Endothelial cell (in vitro differentiated cells): Measurements from ENCODE around the gene TCAP. TPM values are rescaled to one million over a fixed set of nuclear protein-coding genes. Genes with fewer than 3 reads are reported as not detected.
A peak's percentile ranks its signal among the peaks of the same experiment; 100 is the strongest.

Experiments
- DNase-seq: peaks from one replicate; pipeline ENCODE4 v3.0.0; 2021; ENCODE audit warnings: low spot score
- H3K27ac Mint-ChIP-seq: one replicate; pipeline ENCODE4 v1.8.0; 2021; ENCODE audit warnings: mixed read lengths, inconsistent platforms; ENCODE audit not compliant: unreplicated experiment
- H3K27me3 Mint-ChIP-seq: one replicate; pipeline ENCODE4 v1.8.0; 2021; ENCODE audit warnings: mild to moderate bottlenecking, moderate library complexity, mixed read lengths, inconsistent platforms; ENCODE audit not compliant: unreplicated experiment
- H3K36me3 Mint-ChIP-seq: one replicate; pipeline ENCODE4 v1.8.0; 2021; ENCODE audit warnings: mild to moderate bottlenecking, low read depth, mixed read lengths, inconsistent platforms; ENCODE audit not compliant: unreplicated experiment
- H3K4me1 Mint-ChIP-seq: one replicate; pipeline ENCODE4 v1.8.0; 2021; ENCODE audit warnings: mild to moderate bottlenecking, mixed read lengths, inconsistent platforms; ENCODE audit not compliant: unreplicated experiment
- H3K4me3 Mint-ChIP-seq: one replicate; pipeline ENCODE4 v1.8.0; 2021; ENCODE audit warnings: mild to moderate bottlenecking, mixed read lengths, inconsistent platforms; ENCODE audit not compliant: unreplicated experiment
- H3K9me3 Mint-ChIP-seq: one replicate; pipeline ENCODE4 v1.8.0; 2021; ENCODE audit warnings: mixed read lengths, inconsistent platforms; ENCODE audit not compliant: unreplicated experiment
- total RNA-seq: library from RNA; stranded (reverse); fragmentation: NEBNext Ultra II Directional; extraction: Animal tissue kit (Norgen Biotek cat#: 25700); gene quantifications from one replicate; pipeline ENCODE4 v1.2.1, GENCODE V29; 2021; ENCODE audit not compliant: unreplicated experiment
- TF ChIP-seq, protein P1 (sequence below): fragments of 200-600 bp; sonication (generic); IDR thresholded peaks from one replicate; pipeline ENCODE4 v1.5.0; 2021; ENCODE audit warnings: antibody characterized with exemption; ENCODE audit not compliant: unreplicated experiment

The TCAP gene
- total RNA-seq, 1 donor from 2014 or later: 1.2 TPM

DNA sequence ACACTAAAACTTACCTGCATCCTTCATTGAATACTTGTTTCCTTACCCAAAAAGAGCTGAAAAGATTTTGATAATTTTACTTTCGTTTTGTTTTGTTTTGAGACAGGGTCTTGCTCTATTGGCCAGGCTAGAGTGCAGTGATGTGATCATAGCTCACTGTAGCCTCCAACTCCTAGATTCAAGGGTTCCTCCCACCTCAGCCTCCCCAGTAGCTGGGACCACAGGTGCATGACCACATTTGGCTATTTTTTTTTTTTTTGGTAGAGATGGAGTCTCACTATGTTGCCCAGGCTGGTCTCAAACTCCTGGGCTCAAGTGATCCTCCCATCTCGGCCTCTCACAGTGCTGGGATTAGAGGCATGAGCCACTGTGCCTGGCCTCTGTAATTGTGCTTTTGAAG lies 10.0 kb upstream of the TCAP start:
- Mint-ChIP-seq H3K27ac (peak overlapping the region; percentile 18), H3K4me1 (peaks cover 27% of the 10 kb centered on the region), H3K9me3 (no peaks in the 10 kb centered on the region), H3K27me3 (peaks cover 7% of the 10 kb centered on the region), H3K36me3 (peaks cover 7% of the 10 kb centered on the region), H3K4me3 (peak overlapping the region; percentile 62)
- TF ChIP-seq, protein P1, sequence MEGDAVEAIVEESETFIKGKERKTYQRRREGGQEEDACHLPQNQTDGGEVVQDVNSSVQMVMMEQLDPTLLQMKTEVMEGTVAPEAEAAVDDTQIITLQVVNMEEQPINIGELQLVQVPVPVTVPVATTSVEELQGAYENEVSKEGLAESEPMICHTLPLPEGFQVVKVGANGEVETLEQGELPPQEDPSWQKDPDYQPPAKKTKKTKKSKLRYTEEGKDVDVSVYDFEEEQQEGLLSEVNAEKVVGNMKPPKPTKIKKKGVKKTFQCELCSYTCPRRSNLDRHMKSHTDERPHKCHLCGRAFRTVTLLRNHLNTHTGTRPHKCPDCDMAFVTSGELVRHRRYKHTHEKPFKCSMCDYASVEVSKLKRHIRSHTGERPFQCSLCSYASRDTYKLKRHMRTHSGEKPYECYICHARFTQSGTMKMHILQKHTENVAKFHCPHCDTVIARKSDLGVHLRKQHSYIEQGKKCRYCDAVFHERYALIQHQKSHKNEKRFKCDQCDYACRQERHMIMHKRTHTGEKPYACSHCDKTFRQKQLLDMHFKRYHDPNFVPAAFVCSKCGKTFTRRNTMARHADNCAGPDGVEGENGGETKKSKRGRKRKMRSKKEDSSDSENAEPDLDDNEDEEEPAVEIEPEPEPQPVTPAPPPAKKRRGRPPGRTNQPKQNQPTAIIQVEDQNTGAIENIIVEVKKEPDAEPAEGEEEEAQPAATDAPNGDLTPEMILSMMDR: no peak
- no peak for DNase-seq

DNA sequence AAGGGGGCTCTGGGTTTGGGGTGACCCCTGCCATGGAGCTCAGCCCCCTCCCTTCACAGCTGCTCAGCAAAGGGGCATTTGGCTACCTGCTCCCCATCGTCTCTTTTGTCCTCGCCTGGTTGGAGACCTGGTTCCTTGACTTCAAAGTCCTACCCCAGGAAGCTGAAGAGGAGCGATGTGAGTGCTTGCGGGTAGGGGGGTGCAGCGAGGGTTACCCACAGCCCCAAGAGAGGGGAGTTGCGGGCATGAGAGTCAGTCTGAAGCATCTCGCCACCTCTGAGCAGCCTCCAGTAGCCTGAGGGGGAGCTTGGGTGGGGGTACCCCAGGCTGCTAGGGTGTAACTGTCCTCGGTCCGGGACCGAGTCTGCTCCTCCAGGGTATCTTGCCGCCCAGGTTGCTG lies 6.8 kb upstream of the TCAP start:
- Mint-ChIP-seq H3K27me3 (peaks cover 7% of the 10 kb centered on the region), H3K4me1 (peaks cover 14% of the 10 kb centered on the region), H3K9me3 (no peaks in the 10 kb centered on the region), H3K4me3 (no peak overlapping the region), H3K36me3 (peaks cover 12% of the 10 kb centered on the region), H3K27ac (no peak overlapping the region)
- TF ChIP-seq, protein P1: no peak
- no peak for DNase-seq

- H3K4me1 Mint-ChIP-seq: peaks cover 11% of the 10 kb centered on the region
- H3K4me3 Mint-ChIP-seq: no peak overlapping the region
- peaks cover 7% of the 10 kb centered on the region for H3K27me3 Mint-ChIP-seq
- H3K9me3 Mint-ChIP-seq: no peaks in the 10 kb centered on the region
- peaks cover 12% of the 10 kb centered on the region for H3K36me3 Mint-ChIP-seq
- H3K27ac Mint-ChIP-seq: no peak overlapping the region
- TF ChIP-seq, protein P1: no peak
- no peak for DNase-seq
Measured at GRCh38 chr17:39658760-39659159, 6.4 kb upstream of the TCAP start.

- H3K9me3 Mint-ChIP-seq: no peaks in the 10 kb centered on the region
- H3K4me3 Mint-ChIP-seq: no peak overlapping the region
- no peak for DNase-seq
- H3K4me1 Mint-ChIP-seq: peaks cover 7% of the 10 kb centered on the region
- peaks cover 8% of the 10 kb centered on the region for H3K27me3 Mint-ChIP-seq
- no peak overlapping the region for H3K27ac Mint-ChIP-seq
- TF ChIP-seq, protein P1: no peak
- H3K36me3 Mint-ChIP-seq: peaks cover 12% of the 10 kb centered on the region
Measured at GRCh38 chr17:39659279-39660010, 5.7 kb upstream of the TCAP start.

- no peak overlapping the region for H3K4me3 Mint-ChIP-seq
- no peak for DNase-seq
- H3K4me1 Mint-ChIP-seq: peaks cover 4% of the 10 kb centered on the region
- peaks cover 12% of the 10 kb centered on the region for H3K36me3 Mint-ChIP-seq
- TF ChIP-seq, protein P1: no peak
- peaks cover 11% of the 10 kb centered on the region for H3K27me3 Mint-ChIP-seq
- no peak overlapping the region for H3K27ac Mint-ChIP-seq
- no peaks in the 10 kb centered on the region for H3K9me3 Mint-ChIP-seq
Measured at GRCh38 chr17:39660011-39660360, 5.2 kb upstream of the TCAP start.
